CD4-positive, alpha-beta T cell (primary cell): ENCODE data around the gene AP1G1. TPM values are rescaled to one million over a fixed set of nuclear protein-coding genes. Genes with fewer than 3 reads are reported as not detected.

ENCODE experiments used
- ATAC-seq: fragments of 200-7000 bp; cut with Tn5 transposase; one replicate; pipeline ENCODE4 v1.10.0; 2022; ENCODE audit warnings: mild to moderate bottlenecking; ENCODE audit not compliant: poor library complexity
- CTCF ChIA-PET: fragments of 350-600 bp; sonication (Branson Sonifier 250); formaldehyde crosslinking; loops from one replicate; lab custom pipeline; 2021; ENCODE audit warnings: antibody characterized with exemption, inconsistent platforms; lab: Charles Lee
- POLR2A ChIA-PET: fragments of 350-600 bp; sonication (Branson Sonifier 250); formaldehyde crosslinking; loops from one replicate; lab custom pipeline; 2021; ENCODE audit warnings: antibody characterized with exemption, inconsistent platforms; lab: Charles Lee
- DNase-seq, 14 experiments: peaks; one replicate each; pipeline ENCODE4 v3.0.0-alpha.2; 2013 to 2020; ENCODE audit warnings: mixed read lengths in 2 of 14
- H3K27ac ChIP-seq, 2 donors: one replicate each; pipeline versions ENCODE4 v1.5.1 to v1.7.0; 2013; ENCODE audit warnings: low read length in 2 of 2, low read depth in 1 of 2, mild to moderate bottlenecking in 1 of 2
- H3K27me3 ChIP-seq, 2 experiments: 1 replicate in 1 of 2; 2 replicates in 1 of 2; pipeline versions ENCODE4 v1.6.1 to v1.7.0; 2013; ENCODE audit warnings: low read length in 2 of 2, control low read depth in 1 of 2, mild to moderate bottlenecking in 1 of 2, moderate library complexity in 1 of 2; ENCODE audit not compliant: insufficient read depth in 2 of 2, control insufficient read depth in 1 of 2
- H3K36me3 ChIP-seq: one replicate; pipeline ENCODE4 v1.6.1; 2013; ENCODE audit warnings: low read length, control low read depth; ENCODE audit not compliant: insufficient read depth
- H3K4me1 ChIP-seq: one replicate; pipeline ENCODE4 v1.6.1; 2013; ENCODE audit warnings: low read length, control low read depth; ENCODE audit not compliant: insufficient read depth
- H3K4me3 ChIP-seq: one replicate; pipeline ENCODE4 v1.5.1; 2013; ENCODE audit warnings: mild to moderate bottlenecking, low read length, moderate library complexity
- H3K9me3 ChIP-seq, 2 experiments: 1 replicate in 1 of 2; 2 replicates in 1 of 2; pipeline versions ENCODE4 v1.6.1 to v1.7.0; 2013; ENCODE audit warnings: low read length in 2 of 2, mild to moderate bottlenecking in 2 of 2, control low read depth in 1 of 2, moderate library complexity in 1 of 2; ENCODE audit not compliant: control insufficient read depth in 1 of 2, insufficient read depth in 1 of 2
- H3K27ac Mint-ChIP-seq: one replicate; pipeline ENCODE4 v1.8.0; 2020; ENCODE audit warnings: mixed read lengths
- H3K27me3 Mint-ChIP-seq: one replicate; pipeline ENCODE4 v1.8.0; 2021; ENCODE audit warnings: mixed read lengths
- H3K36me3 Mint-ChIP-seq: one replicate; pipeline ENCODE4 v1.8.0; 2021; ENCODE audit warnings: low read depth, mixed read lengths
- H3K4me1 Mint-ChIP-seq: one replicate; pipeline ENCODE4 v1.8.0; 2021; ENCODE audit warnings: low read depth, mixed read lengths
- H3K4me3 Mint-ChIP-seq: one replicate; pipeline ENCODE4 v1.8.0; 2020; ENCODE audit warnings: mild to moderate bottlenecking, mixed read lengths
- H3K9me3 Mint-ChIP-seq: one replicate; pipeline ENCODE4 v1.8.0; 2020; ENCODE audit warnings: mixed read lengths
- CTCF ChIP-seq: fragments of 200-600 bp; IDR thresholded peaks from one replicate; pipeline ENCODE4 v1.8.0; 2022; ENCODE audit warnings: antibody characterized with exemption, mild to moderate bottlenecking
- intact Hi-C, 2 experiments: fragments of 100-400 bp; cut with DNase I in 1 of 2; cut with micrococcal nuclease in 1 of 2; formaldehyde crosslinking; loops; one replicate each; pipeline versions ENCODE4 v1.15.1 to v1.9.0; 2023 to 2025; cut with DNase I, micrococcal nuclease
- total RNA-seq, 174 experiments: library from RNA in 2 of 174; stranded (reverse) in 2 of 174; gene quantifications; one replicate each; pipeline ENCODE4 v1.2.3 and lab custom pipeline; 2021 to 2026

The AP1G1 gene
- total RNA-seq, 2 experiments from 2014 or later, result 171 to 175 TPM

GRCh38 chr16:71781741-71782140 lies 26.9 kb downstream of the AP1G1 start:
- no peak for ATAC-seq
- Mint-ChIP-seq H3K4me1 (peaks cover 41% of the 10 kb centered on the region), H3K36me3 (peaks cover 53% of the 10 kb centered on the region), H3K9me3 (no peaks in the 10 kb centered on the region), H3K27ac (no peak overlapping the region), H3K4me3 (no peak overlapping the region), H3K27me3 (no peaks in the 10 kb centered on the region)
- intact Hi-C loops, result no loop called here
- TF ChIP-seq CTCF, result no peak
- H3K27me3 ChIP-seq, result no peaks in the 10 kb centered on the region
- H3K4me3 ChIP-seq, result no peak overlapping the region
- ChIA-PET POLR2A (no interaction called here), CTCF (interaction anchor here (0.6 kb wide), 1 partner anchor 60 kb away, joined by 3 read pairs; no protein-coding TSS in a partner anchor)
- DNase-seq, result no peak
- peaks cover 15% of the 10 kb centered on the region for H3K4me1 ChIP-seq
- H3K27ac ChIP-seq, result no peak overlapping the region
- peaks cover 39% of the 10 kb centered on the region for H3K36me3 ChIP-seq
- no peaks in the 10 kb centered on the region for H3K9me3 ChIP-seq

- POLR2A ChIA-PET, result interaction anchor here (0.7 kb wide), 1 partner anchor 13 kb away, joined by 4 read pairs; no protein-coding TSS in a partner anchor
- intact Hi-C loops, result no loop called here
- peaks cover 36% of the 10 kb centered on the region for H3K36me3 ChIP-seq
- no peak overlapping the region for H3K4me3 Mint-ChIP-seq
- no peaks in the 10 kb centered on the region for H3K27me3 Mint-ChIP-seq
- no peaks in the 10 kb centered on the region for H3K9me3 Mint-ChIP-seq
- no peak overlapping the region for H3K27ac Mint-ChIP-seq
- no peaks in the 10 kb centered on the region for H3K9me3 ChIP-seq
- H3K4me3 ChIP-seq, result no peak overlapping the region
- CTCF ChIA-PET, result no interaction called here
- H3K4me1 Mint-ChIP-seq, result peaks cover 47% of the 10 kb centered on the region
- TF ChIP-seq CTCF, result no peak
- H3K36me3 Mint-ChIP-seq, result peaks cover 54% of the 10 kb centered on the region
- ATAC-seq (no peak), DNase-seq (no peak)
- H3K4me1 ChIP-seq, result peaks cover 15% of the 10 kb centered on the region
- H3K27me3 ChIP-seq, result no peaks in the 10 kb centered on the region
- no peak overlapping the region for H3K27ac ChIP-seq
Observed at GRCh38 chr16:71780521-71781089, 28.0 kb downstream of the AP1G1 start.

- CTCF ChIA-PET, result interaction anchor here (0.8 kb wide), 1 partner anchor 119 kb away, joined by 3 read pairs; no protein-coding TSS in a partner anchor
- Mint-ChIP-seq H3K4me3 (no peak overlapping the region), H3K27ac (no peak overlapping the region), H3K4me1 (peaks cover 41% of the 10 kb centered on the region), H3K9me3 (no peaks in the 10 kb centered on the region), H3K36me3 (peaks cover 51% of the 10 kb centered on the region), H3K27me3 (no peaks in the 10 kb centered on the region)
- Histone ChIP-seq H3K27ac (no peak overlapping the region), H3K9me3 (no peaks in the 10 kb centered on the region), H3K4me3 (no peak overlapping the region), H3K27me3 (no peaks in the 10 kb centered on the region), H3K4me1 (peaks cover 15% of the 10 kb centered on the region), H3K36me3 (peaks cover 33% of the 10 kb centered on the region)
- ATAC-seq (no peak), DNase-seq (no peak)
- no peak for TF ChIP-seq CTCF
- POLR2A ChIA-PET, result no interaction called here
- intact Hi-C loops, result no loop called here
Observed at GRCh38 chr16:71778780-71779179, 29.9 kb downstream of the AP1G1 start.
